Neural cell (in vitro differentiated cells): ENCODE data around the gene OPRM1. TPM values are rescaled to one million over a fixed set of nuclear protein-coding genes. Genes with fewer than 3 reads are reported as not detected.

Experiments used
- H2AFZ ChIP-seq: fragments of 200-600, 300-800 bp; sonication (generic), shearing (Covaris generic); 2 replicates; pipeline ENCODE4 v1.6.0; 2014; ENCODE audit warnings: low read depth, mild to moderate bottlenecking, antibody characterized with exemption, low read length, moderate library complexity
- H3F3A ChIP-seq: fragments of 200-600 bp; shearing (Covaris generic); 2 replicates; pipeline ENCODE4 v1.6.1; 2016; ENCODE audit warnings: mild to moderate bottlenecking, moderate library complexity, mixed read lengths, antibody characterized with exemption, low read length; ENCODE audit not compliant: insufficient read depth, poor library complexity, severe bottlenecking
- H3K27ac ChIP-seq: fragments of 200-600, 300-800 bp; sonication (generic), shearing (Covaris generic); 2 replicates; pipeline ENCODE4 v1.5.1; 2014; ENCODE audit warnings: mild to moderate bottlenecking, low read length, moderate library complexity
- H3K27me3 ChIP-seq: fragments of 300-800, 200-600 bp; sonication (generic), shearing (Covaris generic); 2 replicates; pipeline ENCODE4 v1.6.0; 2014; ENCODE audit warnings: mild to moderate bottlenecking, low read depth, low read length, moderate library complexity; ENCODE audit not compliant: insufficient read depth
- H3K36me3 ChIP-seq: fragments of 300-800, 200-600 bp; sonication (generic), shearing (Covaris generic); 2 replicates; pipeline ENCODE4 v1.5.1; 2014; ENCODE audit warnings: mild to moderate bottlenecking, antibody characterized with exemption, low read length, moderate library complexity; ENCODE audit not compliant: insufficient read depth
- H3K4me2 ChIP-seq: fragments of 300-800, 200-600 bp; sonication (generic), shearing (Covaris generic); 2 replicates; pipeline ENCODE4 v1.6.0; 2014; ENCODE audit warnings: mild to moderate bottlenecking, low read length
- H3K4me3 ChIP-seq: fragments of 300-800, 200-600 bp; sonication (generic), shearing (Covaris generic); 2 replicates; pipeline ENCODE4 v1.5.1; 2014; ENCODE audit warnings: mild to moderate bottlenecking, low read length, moderate library complexity
- H3K79me2 ChIP-seq: fragments of 200-600 bp; shearing (Covaris generic); replicated peaks from 2 replicates; pipeline ENCODE4 v1.6.0; 2014; ENCODE audit warnings: mild to moderate bottlenecking, low read length, moderate library complexity; ENCODE audit not compliant: insufficient read depth
- H3K9ac ChIP-seq: fragments of 300-800, 200-600 bp; sonication (generic), shearing (Covaris generic); 2 replicates; pipeline ENCODE4 v1.6.1; 2016; ENCODE audit warnings: mild to moderate bottlenecking, low read length, mixed read lengths
- H3K9me2 ChIP-seq: fragments of 200-600 bp; shearing (Covaris generic); 2 replicates; pipeline ENCODE4 v1.6.1; 2016; ENCODE audit warnings: mild to moderate bottlenecking, low read length, mixed read lengths; ENCODE audit not compliant: insufficient read depth
- H3K9me3 ChIP-seq: fragments of 200-600, 300-800 bp; sonication (generic), shearing (Covaris generic); 2 replicates; pipeline ENCODE4 v1.6.1; 2016; ENCODE audit warnings: mild to moderate bottlenecking, mixed run types, low read length, moderate library complexity, mixed read lengths
- H4K20me1 ChIP-seq: fragments of 200-600 bp; shearing (Covaris generic); 2 replicates; pipeline ENCODE4 v1.6.1; 2016; ENCODE audit warnings: mild to moderate bottlenecking, mixed run types; ENCODE audit not compliant: insufficient read depth
- EP300 ChIP-seq: fragments of 450-650 bp; conservative IDR thresholded peaks from 2 replicates; pipeline ENCODE4 v1.6.1; 2014; ENCODE audit warnings: antibody characterized with exemption, mild to moderate bottlenecking, moderate library complexity; ENCODE audit not compliant: poor library complexity, severe bottlenecking
- EZH2 ChIP-seq: fragments of 200-600, 300-800 bp; shearing (Covaris generic), sonication (generic); IDR thresholded peaks from 2 replicates; pipeline ENCODE4 v1.6.1; 2014; ENCODE audit warnings: antibody characterized with exemption, low read length, borderline replicate concordance, mild to moderate bottlenecking; ENCODE audit not compliant: insufficient read depth, poor library complexity, severe bottlenecking
- MXI1 ChIP-seq: fragments of 450-650 bp; conservative IDR thresholded peaks from 2 replicates; pipeline ENCODE4 v1.6.1; 2014; ENCODE audit warnings: antibody characterized with exemption, mild to moderate bottlenecking; ENCODE audit not compliant: poor library complexity, severe bottlenecking
- POLR2AphosphoS5 ChIP-seq: IDR thresholded peaks from 2 replicates; pipeline ENCODE4 v1.6.1; 2012
- RAD21 ChIP-seq: fragments of 450-650 bp; conservative IDR thresholded peaks from 2 replicates; pipeline ENCODE4 v1.6.1; 2014; ENCODE audit warnings: antibody characterized with exemption, mild to moderate bottlenecking, moderate library complexity
- REST ChIP-seq: IDR thresholded peaks from 2 replicates; pipeline ENCODE4 v1.6.1; 2012; ENCODE audit warnings: borderline replicate concordance
- SMC3 ChIP-seq: fragments of 450-650 bp; conservative IDR thresholded peaks from 2 replicates; pipeline ENCODE4 v1.6.1; 2014; ENCODE audit warnings: antibody characterized with exemption, mild to moderate bottlenecking, moderate library complexity; ENCODE audit not compliant: poor library complexity
- TAF1 ChIP-seq: IDR thresholded peaks from 2 replicates; pipeline ENCODE4 v1.6.1; 2012; ENCODE audit warnings: low read depth
- polyA plus RNA-seq: library from polyadenylated mRNA; depleted of rRNA; stranded (reverse); fragments of >200 nt; gene quantifications from 2 replicates; pipeline ENCODE4 v1.2.3, GENCODE V29; 2014
- TF ChIP-seq, protein P1 (sequence below): fragments of 450-650 bp; IDR thresholded peaks from 2 replicates; pipeline ENCODE4 v1.5.1; 2014; ENCODE audit warnings: antibody characterized with exemption, mild to moderate bottlenecking, moderate library complexity; ENCODE audit not compliant: poor library complexity, severe bottlenecking

OPRM1 gene
- polyA plus RNA-seq, 1 donor from 2014 or later: 1.5 TPM

DNA sequence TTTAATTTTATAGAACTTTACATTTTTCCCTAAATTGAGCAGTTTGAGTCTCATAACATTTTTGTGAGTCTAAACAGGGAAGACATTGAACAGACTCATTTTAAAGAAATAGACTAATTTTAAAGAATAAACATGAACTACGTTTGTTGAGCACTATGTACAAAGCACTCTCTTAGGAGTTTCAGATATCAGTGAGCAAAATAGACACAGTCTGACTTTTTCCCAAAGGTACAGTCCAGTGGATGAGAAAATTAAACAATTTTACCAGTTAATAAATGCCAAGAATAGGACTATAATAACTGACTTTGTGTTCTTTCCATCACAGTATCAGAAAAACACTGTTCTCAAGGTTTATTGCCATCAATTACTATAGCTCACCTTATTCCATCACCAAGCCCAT, 18.1 kb downstream of the OPRM1 start:
- Histone ChIP-seq H3K9me2 (no peaks in the 10 kb centered on the region), H3K4me3 (no peak overlapping the region), H3K79me2 (no peaks in the 10 kb centered on the region), H2AFZ (no peak overlapping the region), H3K27ac (no peak overlapping the region), H3K4me2 (no peak overlapping the region), H3F3A (no peaks in the 10 kb centered on the region), H3K27me3 (no peaks in the 10 kb centered on the region), H4K20me1 (no peaks in the 10 kb centered on the region), H3K9ac (no peak overlapping the region), H3K36me3 (no peaks in the 10 kb centered on the region), H3K9me3 (no peaks in the 10 kb centered on the region)
- no peak for TF ChIP-seq MXI1
- no peak for TF ChIP-seq TAF1
- no peak for TF ChIP-seq EZH2
- no peak for TF ChIP-seq EP300
- no peak for TF ChIP-seq RAD21
- TF ChIP-seq, protein P1, sequence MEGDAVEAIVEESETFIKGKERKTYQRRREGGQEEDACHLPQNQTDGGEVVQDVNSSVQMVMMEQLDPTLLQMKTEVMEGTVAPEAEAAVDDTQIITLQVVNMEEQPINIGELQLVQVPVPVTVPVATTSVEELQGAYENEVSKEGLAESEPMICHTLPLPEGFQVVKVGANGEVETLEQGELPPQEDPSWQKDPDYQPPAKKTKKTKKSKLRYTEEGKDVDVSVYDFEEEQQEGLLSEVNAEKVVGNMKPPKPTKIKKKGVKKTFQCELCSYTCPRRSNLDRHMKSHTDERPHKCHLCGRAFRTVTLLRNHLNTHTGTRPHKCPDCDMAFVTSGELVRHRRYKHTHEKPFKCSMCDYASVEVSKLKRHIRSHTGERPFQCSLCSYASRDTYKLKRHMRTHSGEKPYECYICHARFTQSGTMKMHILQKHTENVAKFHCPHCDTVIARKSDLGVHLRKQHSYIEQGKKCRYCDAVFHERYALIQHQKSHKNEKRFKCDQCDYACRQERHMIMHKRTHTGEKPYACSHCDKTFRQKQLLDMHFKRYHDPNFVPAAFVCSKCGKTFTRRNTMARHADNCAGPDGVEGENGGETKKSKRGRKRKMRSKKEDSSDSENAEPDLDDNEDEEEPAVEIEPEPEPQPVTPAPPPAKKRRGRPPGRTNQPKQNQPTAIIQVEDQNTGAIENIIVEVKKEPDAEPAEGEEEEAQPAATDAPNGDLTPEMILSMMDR: no peak
- no peak for TF ChIP-seq POLR2AphosphoS5
- TF ChIP-seq REST: no peak
- no peak for TF ChIP-seq SMC3

DNA sequence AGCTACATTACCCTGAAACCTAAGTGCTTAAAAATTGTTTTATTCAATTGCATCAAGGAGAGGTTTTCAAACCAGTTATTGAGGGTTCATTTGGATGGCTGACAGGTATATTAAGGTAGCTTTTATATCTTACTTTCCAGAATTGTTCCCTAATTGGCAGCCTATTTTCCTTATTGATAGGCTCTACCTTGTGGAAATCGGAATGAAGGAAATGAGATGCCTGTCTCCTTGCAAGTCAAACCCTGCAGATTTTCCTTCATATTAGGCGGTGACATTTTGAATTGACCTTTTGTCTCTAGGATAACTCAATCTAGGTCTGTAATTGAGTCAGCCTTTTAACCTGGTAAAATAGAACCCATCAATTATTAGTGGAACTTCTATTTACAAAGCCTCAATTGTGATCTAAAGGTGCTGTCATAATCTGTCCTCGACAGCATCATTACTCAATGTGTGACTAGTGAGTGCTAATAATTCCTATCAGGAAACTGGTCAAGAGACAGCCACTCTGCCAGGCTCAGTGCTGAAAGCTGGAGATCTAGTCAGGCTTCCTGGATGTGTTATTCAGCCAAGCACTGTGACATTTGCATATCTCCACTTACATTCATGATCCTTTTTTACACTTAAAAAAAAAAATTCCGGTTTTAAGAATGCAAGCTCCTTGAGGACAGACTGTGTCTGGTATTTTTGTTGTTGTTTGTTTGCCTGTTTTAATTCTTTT, 20.1 kb downstream of the OPRM1 start:
- peak overlapping the region; percentile 32 for H3K27ac ChIP-seq
- TF ChIP-seq EP300: peak; percentile 71
- no peak for TF ChIP-seq TAF1
- peak; percentile 18 for TF ChIP-seq POLR2AphosphoS5
- TF ChIP-seq REST: peak; percentile 64
- TF ChIP-seq, protein P1: no peak
- no peak for TF ChIP-seq RAD21
- no peaks in the 10 kb centered on the region for H3K9me3 ChIP-seq
- no peak overlapping the region for H3K4me3 ChIP-seq
- no peak overlapping the region for H3K4me2 ChIP-seq
- H3K27me3 ChIP-seq: no peaks in the 10 kb centered on the region
- H3F3A ChIP-seq: no peaks in the 10 kb centered on the region
- no peak overlapping the region for H2AFZ ChIP-seq
- no peaks in the 10 kb centered on the region for H4K20me1 ChIP-seq
- H3K36me3 ChIP-seq: no peaks in the 10 kb centered on the region
- H3K9me2 ChIP-seq: no peaks in the 10 kb centered on the region
- no peak overlapping the region for H3K9ac ChIP-seq
- no peaks in the 10 kb centered on the region for H3K79me2 ChIP-seq
